ENCODE data around the gene ZNF536.
"Not testable (repeated sequence)": the region's sequence is repeated elsewhere in the genome, so short reads cannot be mapped to it uniquely, and the experiment has no call there.

ZNF536 gene

DNA sequence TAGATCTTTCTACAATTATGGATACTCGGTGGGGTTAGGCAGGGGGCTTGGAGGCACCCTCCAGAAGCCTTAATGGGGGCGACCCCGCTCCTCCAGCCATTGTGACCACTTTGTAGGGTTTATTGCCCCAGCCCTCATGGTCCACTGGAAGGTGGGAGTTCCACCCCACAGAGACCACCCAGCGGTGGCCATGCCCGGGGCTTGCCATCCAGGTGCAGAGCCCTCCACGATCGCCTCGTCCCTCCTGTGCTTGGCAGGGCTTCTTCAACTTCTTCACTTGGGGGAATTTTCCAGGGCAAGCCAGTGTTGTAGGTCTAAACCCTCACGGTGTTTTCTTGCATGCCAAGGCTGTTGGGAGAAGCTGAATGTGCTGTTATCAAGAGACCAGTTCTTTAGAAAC is 16.1 kb downstream of the ZNF536 start:
- no peak for DNase-seq (ENCODE audit: low read depth)

DNA sequence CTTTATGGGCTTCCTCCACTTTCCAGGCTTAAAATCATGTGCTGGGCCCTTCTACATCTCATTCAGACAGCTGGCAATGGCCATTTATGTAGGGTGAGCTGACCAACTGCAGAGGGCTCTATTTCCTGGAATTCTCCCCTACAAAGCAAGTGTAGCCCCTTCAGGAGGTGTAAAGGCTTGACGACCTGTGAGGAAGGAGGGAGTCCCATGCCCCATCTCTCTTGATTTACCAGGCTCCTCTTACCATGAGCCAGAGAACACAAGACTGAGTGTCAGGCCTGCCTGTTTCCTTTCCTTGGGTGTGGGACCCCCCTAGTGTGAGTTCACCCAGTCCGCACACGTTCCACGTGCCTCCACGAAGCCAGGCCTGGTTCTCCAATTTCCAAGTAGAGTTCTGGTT is 16.6 kb downstream of the ZNF536 start:
- DNase-seq (ENCODE audit: low read depth): no peak

DNA sequence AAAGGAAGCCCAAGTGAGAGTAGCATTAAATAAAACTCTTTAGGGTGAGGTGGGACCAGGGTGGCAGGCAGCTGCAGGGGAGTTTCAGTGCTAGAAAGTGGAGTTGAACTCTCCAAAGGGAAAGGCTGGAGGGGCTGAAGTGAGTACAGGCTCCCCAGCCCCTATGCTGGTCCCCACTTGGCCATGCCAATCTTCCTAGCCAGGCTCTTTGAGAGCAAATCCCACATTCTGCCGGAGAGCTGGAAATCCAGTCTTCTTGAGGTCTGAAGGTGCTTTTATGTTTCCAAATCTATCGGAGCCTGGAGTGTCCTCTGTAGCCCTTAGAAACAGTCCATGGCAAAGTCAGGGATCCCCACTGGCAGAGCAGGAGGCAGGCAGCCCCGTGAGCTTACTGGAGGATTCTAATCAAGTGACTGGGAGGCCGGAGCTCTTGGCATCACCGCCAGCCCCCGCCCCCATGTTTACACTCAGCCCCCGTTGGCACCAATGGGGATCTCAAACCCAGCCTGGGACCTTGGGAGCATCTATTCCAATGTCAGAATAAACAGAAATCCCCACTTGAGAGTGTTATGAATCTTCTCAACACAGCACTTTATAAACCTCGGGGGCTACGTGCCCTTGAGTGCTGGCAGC is 18.3 kb downstream of the ZNF536 start:
- no peak for DNase-seq (ENCODE audit: low read depth)

DNA sequence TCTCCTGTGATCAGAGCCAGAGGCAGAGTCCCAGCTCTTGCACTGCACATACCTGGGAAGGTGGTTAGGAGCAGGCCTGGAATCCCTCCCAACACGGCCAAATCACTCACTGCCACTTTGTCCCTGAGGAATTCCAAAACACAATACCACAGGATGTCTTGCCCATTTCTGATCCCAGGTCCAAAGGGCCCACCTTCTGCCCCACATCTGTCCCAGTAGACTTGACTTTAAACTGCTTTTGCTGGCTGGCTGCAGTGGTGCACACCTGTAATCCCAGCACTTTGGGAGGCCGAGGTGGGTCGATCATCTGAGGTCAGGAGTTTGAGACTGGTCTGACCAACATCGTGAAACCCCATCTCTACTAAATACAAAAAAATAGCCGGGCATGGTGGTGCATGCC is 18.9 kb downstream of the ZNF536 start:
- no peak for DNase-seq (ENCODE audit: low read depth)

DNA sequence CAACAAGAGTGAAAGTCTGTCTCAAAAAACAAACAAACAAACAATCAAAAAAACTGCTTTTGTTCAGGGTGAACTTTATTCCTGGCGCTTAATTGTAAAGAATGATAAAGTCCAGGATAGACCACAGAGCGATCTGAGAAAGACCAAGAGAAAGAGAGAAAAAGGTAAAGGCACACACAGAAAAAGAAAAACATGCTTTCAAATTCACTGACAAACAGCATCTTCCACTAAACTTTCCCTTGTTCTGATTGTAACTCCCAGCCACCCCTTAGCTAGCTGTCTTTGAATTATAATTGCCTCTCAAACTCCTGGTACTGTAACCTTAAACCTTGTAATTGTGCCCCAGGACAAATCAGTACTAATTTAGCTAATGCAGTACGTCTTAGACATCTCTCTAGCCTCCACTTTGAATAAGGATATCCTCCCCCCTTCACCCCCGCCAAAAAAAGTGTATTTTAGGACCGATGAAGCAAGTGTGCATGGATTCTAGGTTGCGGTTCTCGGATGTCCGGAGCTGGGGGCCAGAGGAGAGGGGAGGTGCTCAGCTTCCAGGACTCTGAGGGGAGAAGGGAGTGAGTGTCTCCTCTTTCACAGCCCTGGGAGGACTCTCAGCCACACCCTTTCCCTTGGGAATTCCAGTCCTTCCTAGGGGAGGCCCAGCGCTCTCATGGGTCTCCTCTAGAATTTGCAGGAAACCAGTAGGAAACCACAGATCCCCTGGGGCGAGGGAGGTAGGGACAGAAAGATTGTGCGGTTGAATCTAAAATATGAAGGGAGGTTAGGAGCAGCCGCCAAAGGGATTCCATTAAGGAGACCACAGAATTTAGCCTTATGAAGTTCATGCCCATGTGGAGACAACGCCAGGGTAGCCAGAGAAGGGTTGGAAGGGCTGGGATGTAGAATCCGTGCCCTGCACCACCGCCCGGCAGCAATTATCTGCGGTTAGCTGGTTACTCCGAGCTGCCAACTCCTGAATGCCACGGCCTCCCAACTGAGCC is 19.7 kb downstream of the ZNF536 start:
- DNase-seq (ENCODE audit: low read depth): no peak

DNA sequence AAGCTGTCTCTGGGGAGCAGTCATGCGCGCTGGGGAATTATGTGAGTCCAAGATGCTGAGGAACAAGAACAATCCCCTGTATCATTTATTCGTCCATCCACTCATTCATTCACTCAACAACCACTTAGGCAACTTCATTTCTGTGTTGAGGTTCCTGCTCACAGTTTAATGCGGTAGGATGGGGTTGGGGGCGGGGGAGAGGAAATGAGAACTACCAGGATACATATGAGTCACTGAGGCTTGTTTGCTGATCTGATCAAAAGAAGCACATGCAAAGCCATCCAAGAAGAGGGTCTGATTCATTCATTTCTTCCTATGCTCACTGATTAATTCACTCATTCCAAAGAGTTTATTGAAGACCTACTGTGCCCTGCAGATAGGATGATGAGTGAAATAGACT is 20.9 kb downstream of the ZNF536 start:
- DNase-seq (ENCODE audit: low read depth): no peak

DNA sequence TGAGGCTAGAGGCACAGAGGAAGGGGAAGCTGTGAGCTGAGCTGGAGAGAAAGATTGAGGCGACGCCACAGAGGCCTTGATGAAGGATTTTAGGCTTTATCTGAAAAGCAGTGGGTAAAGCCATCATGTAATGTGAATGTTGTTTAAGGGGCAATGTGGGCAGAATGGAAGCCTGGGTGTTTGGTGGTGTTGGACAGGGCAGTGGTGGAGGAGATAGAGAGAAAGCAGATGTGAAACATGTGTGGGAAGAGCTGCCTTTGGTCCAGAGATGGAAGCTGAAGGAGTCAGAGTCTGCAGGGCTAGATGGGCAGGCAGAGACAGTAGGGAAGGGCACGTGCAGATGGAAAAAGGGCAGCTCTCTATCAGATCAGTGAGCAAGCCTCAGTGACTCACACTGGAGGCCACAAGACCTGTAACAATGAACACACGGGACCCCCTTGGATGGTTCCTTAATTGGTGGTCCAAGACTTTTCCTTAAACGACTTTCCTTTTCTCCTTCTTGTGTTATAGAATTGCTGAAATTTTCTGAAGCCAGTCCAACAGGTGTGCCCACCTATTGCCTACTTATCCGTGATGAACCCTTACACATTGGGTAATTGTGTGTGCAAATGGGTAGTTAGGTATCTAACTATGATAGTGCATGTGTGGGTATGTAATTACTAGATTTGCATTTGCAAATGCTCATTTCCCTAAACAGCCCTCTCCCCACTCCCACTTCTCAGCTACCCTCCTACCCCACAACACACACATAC is 21.7 kb downstream of the ZNF536 start:
- no peak for DNase-seq (ENCODE audit: low read depth)

DNA sequence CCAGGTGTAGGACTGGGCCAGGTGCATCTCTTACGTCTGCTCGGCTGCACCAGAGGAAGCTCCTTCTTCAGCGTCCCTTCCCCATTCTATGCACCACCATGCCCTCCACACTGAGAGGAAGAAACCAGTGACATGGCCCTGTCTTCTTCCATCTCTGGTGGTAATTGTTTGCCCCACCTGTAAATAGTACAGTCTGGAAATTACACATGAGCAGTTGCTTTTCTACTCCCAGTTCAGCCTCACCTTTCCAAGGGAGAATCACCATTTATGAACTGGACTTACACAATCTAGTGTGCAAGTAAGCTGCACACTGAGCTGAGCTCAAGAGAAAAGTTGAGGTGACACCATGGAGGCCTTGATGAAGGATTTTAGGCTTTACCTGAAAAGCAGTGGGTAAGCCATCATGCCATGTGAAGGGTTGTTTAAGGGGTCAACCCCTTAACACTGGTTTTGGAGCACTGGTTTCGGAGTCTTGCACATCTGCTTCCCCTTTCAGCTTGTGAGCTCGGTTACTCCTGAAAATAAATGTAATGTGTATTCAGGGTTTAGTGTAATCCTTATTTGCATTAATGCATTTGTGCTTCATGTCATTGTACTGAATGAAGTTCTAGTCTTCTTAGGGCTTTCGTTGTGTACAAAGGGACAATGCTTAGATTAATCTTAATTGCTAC is 22.4 kb downstream of the ZNF536 start:
- DNase-seq (ENCODE audit: low read depth): no peak

DNA sequence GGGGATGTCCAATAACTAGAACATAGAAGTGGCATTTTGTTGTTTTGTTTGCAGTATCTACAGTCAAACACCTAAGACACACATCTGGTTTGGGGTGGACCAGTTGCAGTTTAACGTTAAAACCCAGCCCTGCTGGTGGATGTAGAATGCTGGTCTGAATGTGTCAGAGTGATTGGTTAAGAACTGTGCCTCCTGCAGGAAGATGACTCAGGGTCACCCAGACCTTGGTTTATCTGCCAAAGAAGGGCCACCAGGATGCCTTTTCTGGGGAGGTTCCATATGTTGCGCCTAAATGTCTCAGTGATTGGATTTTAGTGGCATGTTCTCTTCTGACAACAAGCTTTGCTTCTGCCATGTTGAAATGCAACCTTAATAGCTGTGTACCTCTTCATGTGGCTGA is 23.1 kb downstream of the ZNF536 start:
- no peak for DNase-seq (ENCODE audit: low read depth)

DNA sequence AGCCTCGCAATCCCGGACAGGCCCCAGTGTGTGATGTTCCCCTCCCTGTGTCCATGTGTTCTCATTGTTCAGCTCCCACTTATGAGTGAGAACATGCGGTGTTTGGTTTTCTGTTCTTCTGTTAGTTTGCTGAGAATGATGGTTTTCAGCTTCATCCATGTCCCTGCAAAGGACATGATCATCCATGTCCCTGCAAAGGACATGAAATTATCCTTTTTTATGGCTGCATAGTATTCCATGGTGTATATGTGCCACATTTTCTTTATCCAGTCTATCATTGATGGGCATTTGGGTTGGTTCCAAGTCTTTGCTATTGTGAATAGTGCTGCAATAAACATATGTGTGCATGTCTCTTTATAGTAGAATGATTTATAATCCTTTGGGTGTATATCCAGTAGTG is 26.4 kb downstream of the ZNF536 start:
- DNase-seq (ENCODE audit: low read depth): not testable (repeated sequence)

DNA sequence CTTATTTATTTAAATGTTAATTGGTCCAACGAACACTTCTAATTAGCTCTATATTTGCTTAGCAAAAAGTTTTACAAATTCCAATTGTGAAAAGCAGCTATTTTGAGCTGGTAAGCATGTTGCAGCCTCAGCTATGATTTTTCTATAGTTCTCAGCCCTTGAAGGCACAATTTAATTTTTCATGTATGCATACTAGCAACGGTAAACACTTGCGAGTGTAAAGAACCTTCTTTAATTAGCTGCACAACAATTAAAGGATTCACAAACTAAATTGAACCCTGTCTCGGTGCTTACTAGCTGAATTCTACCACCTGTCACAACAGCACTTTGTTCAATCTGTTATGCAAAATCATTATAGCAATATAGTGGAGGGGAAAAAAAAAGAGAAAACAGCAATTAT is 29.8 kb downstream of the ZNF536 start:
- no peak for DNase-seq (ENCODE audit: low read depth)

DNA sequence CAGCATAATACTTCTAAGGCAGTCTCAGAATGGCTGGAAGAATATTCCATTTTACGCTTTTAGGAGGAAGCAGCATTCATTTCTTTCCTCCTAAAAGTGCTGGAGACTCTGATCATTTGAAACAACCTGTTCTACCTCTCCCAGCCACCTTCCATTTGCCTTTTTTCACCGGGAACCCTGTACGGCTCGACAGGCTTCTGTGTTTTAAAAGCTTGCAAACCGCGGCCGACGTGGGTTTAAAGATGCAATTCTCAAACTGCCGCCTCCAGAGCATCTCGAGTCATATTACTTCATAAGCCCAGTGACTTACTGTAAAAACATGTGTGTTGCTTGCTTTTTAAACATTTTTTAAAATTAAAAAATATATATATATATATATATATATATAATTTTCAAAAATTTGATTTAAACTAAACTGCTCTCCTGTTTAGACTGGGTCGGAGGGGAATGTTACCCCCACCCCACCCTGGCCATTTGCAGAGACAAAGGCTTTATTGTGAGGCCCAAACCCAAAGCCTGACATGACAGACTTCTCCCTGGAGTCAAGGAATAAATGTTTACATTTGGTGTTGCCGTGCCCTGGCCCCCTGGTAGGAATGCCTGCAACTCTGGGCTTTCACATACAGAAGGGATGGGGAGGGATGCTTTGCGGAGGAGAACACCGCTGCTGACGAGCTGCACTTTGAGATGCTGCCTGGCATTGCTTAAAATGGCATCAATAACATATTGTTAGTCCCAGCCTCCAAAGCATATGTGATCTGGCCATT is 30.4 kb downstream of the ZNF536 start:
- DNase-seq (ENCODE audit: low read depth): no peak

DNA sequence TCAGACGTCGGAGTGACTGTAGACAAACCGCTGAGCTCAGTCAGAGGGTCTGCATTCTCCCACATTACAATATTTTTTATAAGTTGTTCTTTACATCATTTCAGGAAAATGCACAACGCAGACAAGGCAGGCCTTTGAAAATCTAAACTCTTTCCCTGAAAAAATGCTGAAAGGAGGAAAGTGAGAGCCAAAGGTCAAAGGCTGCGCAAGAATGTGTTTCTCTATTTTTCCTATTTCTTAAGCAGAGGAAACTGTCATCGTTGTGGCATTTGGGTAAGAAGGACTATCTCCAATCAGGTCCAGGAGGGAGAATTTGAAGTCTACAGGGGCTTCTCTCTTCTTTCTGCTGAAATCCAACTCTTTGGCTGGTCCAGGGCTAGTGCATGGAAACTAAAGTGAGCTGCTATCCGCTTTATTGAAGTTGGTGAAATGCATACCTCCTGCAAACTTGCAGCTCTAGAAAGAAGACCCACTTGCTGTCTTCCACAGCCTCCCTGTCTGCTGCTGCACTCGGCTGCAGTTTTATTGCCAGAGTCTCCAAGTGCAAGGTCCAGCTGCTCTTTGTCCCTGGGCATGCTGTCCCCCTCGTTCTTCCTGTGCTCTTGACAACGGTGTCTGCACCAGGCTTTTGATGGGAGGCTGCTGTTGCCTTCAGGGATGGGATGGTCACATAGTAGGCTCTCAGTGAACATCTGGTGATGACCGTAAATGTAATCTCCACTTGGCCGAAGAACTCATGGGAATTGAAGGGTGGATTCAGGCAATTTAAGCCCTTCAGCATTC is 31.2 kb downstream of the ZNF536 start:
- DNase-seq (ENCODE audit: low read depth): no peak

DNA sequence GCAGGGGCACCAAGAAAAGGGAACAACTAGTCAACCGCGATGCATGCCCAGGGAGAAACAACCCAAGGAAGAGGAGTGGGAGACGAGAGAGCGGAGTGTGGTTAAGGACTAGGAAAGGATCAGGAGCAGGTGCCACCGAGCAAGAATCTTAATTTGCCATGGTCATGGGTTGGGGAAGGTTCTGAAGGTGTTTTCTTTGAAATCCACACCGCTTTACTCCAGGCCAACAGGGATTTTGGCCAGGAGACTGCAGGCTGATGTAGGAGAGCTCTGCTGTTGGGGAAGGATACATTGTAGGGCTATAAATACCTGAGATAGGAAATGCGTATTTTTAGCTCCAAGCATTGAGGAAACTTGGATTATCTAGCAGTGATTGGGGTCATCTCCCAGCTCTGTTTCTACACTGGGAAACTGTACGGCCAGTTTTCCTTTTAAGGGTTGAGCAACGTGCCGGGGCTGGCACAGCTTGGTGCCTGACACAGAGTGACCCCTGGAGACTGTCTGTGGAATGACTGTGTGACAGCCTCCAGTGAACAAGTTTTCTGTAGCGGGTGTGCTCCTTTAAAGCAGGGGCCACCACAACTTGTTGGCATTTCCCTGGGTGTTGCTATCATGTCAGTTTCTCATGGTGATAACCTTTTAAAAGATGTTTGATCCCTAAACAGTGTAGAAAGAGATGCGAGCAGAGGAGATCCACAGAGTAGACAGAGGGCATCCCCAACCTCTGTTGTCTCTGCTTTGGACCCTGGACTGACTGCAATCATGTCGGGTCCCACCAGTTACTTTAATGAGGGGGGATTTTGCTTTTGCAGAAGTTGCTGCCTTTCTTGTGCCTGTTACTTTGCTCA is 34.3 kb downstream of the ZNF536 start:
- DNase-seq (ENCODE audit: low read depth): no peak

DNA sequence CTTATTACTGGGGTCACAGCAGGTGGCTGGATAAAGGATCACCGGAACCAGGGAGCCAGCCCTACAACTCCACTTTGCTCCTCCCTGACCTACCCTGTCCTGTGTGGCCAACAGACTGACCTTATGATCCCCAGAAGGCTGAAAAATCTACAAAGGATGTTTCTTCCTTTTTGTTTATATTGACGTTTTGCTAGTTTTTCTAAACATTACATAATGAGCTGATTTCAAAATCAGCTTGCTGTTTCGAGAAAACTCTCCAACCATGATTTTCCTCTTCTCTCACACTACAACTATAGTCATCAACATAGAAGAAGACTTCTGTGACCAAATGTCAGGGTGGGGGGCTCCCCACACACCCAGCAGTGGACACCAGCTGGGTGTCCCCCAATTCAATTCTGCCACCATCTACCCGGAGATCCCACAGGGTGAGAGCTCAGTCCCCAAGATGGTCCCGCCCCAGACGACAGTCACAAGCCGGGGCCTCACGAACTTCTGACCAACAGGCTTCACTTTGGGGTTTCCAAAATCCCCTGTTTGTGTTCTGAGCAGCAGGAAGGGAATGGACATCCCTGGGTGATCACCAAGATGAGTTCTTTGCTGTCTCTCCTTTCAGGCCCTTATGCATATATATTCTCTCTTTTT is 35.0 kb downstream of the ZNF536 start:
- DNase-seq (ENCODE audit: low read depth): no peak

DNA sequence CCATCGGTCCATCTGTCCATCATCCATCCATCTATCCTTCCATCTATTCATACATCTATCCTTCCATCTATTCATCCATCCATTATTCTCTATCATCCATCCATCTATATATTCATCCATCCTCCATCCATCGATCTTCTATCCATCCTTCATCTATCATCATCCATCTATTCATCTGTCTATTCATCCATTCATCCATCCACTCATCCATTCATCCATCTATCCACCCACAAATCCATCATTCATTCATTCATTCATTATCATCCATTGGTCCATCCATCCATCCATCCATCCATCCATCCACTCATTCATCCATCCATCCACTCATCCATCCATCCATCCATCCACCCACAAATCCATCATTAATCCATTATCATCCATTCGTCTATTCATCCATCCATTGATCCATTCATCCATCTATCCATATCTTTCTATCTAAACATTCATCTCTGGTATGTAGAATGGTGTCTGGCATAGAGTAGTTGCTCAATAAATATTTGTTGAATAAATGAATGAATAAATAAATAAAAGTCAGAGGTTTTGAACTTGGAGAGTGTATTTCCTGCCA is 36.6 kb downstream of the ZNF536 start:
- no peak for DNase-seq (ENCODE audit: low read depth)

DNA sequence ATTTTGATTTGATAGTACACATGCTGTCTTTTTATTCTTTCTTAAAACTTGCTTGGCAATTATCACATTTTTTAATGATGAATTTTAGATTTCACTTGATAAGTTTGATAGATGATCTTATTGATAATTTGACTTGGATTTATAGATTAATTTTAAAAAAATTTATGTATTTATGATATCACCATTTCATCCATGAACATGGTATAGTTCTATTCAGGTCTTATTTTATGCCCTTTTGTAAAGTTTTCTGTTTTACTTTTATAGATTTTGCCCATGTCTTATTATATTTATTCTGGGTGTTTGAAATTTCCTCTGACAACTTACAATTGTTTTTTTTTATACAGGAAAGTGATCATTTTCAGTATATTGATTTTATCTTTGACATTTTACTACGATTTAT is 39.5 kb downstream of the ZNF536 start:
- DNase-seq (ENCODE audit: low read depth): no peak

DNA sequence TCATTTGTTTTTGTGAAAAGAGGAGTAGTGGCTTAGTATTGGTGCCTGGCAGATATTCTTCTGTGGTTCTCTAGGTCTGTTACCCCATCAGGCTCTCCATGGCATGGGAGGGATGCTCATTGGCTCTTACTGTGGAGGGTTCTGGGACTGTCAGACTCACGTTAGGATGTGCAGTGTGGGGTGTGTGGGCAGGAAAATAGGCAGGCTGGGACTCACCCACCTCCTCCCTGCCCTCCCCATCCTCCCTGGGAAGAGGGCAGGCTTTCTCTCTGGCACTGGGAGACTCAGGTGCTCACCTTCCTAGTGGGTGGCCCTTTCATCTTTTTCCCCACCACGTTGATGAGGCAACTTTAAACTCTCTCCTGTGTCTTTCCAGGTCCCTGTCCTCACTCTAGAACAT is 44.2 kb downstream of the ZNF536 start:
- DNase-seq (ENCODE audit: low read depth): no peak

DNA sequence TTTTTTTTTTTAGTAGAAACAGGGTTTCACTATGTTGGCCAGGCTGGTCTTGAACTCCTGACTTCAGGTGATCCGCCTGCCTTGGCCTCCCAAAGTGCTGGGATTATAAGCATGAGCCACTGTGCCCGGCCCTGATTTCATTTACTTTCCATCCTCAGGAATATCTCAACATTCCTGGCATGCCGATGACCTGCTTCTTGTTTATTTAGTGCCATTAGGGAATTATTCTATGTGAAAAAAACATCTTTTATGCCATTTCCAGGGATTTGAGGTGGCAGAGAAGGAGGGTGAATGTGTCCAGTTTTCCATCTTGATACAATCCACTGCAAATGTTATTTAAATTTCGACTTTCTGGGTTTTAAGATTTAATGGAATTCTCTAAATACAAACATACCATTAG is 45.0 kb downstream of the ZNF536 start:
- not testable (repeated sequence) for DNase-seq (ENCODE audit: low read depth)
